SK-N-SH (cell line): ENCODE data around the gene ALDH9A1. TPM values are rescaled to one million over a fixed set of nuclear protein-coding genes. Genes with fewer than 3 reads are reported as not detected.
"Not testable (repeated sequence)": the region's sequence is repeated elsewhere in the genome, so short reads cannot be mapped to it uniquely, and the experiment has no call there.

ENCODE experiments used
- CTCF ChIA-PET: fragments of 300-600, 350-600 bp; formaldehyde crosslinking; extraction: SDS; loops from one replicate; lab custom pipeline; 2021; lab: Yijun Ruan, JAX
- POLR2A ChIA-PET: fragments of 350-600 bp; sonication (Branson Sonifier 250); formaldehyde crosslinking; extraction: SDS; loops from one replicate; lab custom pipeline; 2020; ENCODE audit warnings: antibody characterized with exemption, inconsistent platforms; lab: Yijun Ruan, JAX
- DNase-seq: peaks from one replicate; pipeline ENCODE4 v3.0.0; 2012
- H2AFZ ChIP-seq: fragments of 200-600 bp; sonication (generic); 2 replicates; pipeline ENCODE4 v1.8.1; 2016; ENCODE audit warnings: antibody characterized with exemption, mild to moderate bottlenecking, low read depth
- H3F3A ChIP-seq: fragments of 200-600 bp; sonication (generic); replicated peaks from 2 replicates; pipeline ENCODE3; 2016; ENCODE audit warnings: antibody characterized with exemption, mild to moderate bottlenecking; ENCODE audit not compliant: insufficient read depth
- H3K27ac ChIP-seq, 2 experiments: fragments of 200-500 bp in 1 of 2; fragments of 200-600 bp in 1 of 2; sonication (Bioruptor generic) in 1 of 2; sonication (generic), shearing (Covaris generic) in 1 of 2; 2 replicates each; pipeline versions ENCODE4 v1.5.1 to v1.6.1; 2014 to 2016; ENCODE audit warnings: low read depth in 2 of 2, inconsistent platforms in 1 of 2, low read length in 1 of 2, mild to moderate bottlenecking in 1 of 2, mixed read lengths in 1 of 2
- H3K27me3 ChIP-seq: fragments of 200-600 bp; sonication (generic), shearing (Covaris generic); 2 replicates; pipeline ENCODE4 v1.6.1; 2016; ENCODE audit warnings: mixed run types; ENCODE audit not compliant: insufficient read depth
- H3K36me3 ChIP-seq, 2 experiments: fragments of 200-500 bp in 1 of 2; fragments of 200-600 bp in 1 of 2; sonication (Bioruptor generic) in 1 of 2; sonication (generic) in 1 of 2; replicated peaks in 1 of 2; 2 replicates each; pipeline versions ENCODE3 to v1.5.1; 2014 to 2016; ENCODE audit warnings: low read length in 1 of 2, mild to moderate bottlenecking in 1 of 2; ENCODE audit not compliant: insufficient read depth in 2 of 2, control insufficient read depth in 1 of 2
- H3K4me1 ChIP-seq, 2 experiments: fragments of 200-500 bp in 1 of 2; fragments of 200-600 bp in 1 of 2; sonication (Bioruptor generic) in 1 of 2; sonication (generic), shearing (Covaris generic) in 1 of 2; 2 replicates each; pipeline versions ENCODE4 v1.5.1 to v1.6.1; 2014 to 2016; ENCODE audit warnings: low read depth in 1 of 2, low read length in 1 of 2, mixed run types in 1 of 2; ENCODE audit not compliant: insufficient read depth in 2 of 2, control insufficient read depth in 1 of 2
- H3K4me2 ChIP-seq: fragments of 200-600 bp; sonication (generic), shearing (Covaris generic); 2 replicates; pipeline ENCODE4 v1.6.1; 2017; ENCODE audit warnings: mixed run types
- H3K4me3 ChIP-seq, 2 experiments: fragments of 200-500 bp in 1 of 2; fragments of 200-600 bp in 1 of 2; sonication (Bioruptor generic) in 1 of 2; sonication (generic), shearing (Covaris generic) in 1 of 2; 2 replicates each; pipeline versions ENCODE4 v1.5.1 to v1.8.1; 2014 to 2016; ENCODE audit warnings: low read depth in 2 of 2, inconsistent platforms in 1 of 2, low read length in 1 of 2, mild to moderate bottlenecking in 1 of 2, mixed read lengths in 1 of 2, moderate library complexity in 1 of 2
- H3K79me2 ChIP-seq: fragments of 200-600 bp; sonication (generic); 2 replicates; pipeline ENCODE4 v1.8.1; 2017; ENCODE audit warnings: mild to moderate bottlenecking; ENCODE audit not compliant: insufficient read depth
- H3K9ac ChIP-seq: fragments of 200-600 bp; sonication (generic); 2 replicates; pipeline ENCODE4 v1.6.1; 2017; ENCODE audit warnings: mixed run types
- H3K9me2 ChIP-seq: fragments of 200-600 bp; sonication (generic); 2 replicates; pipeline ENCODE4 v1.6.1; 2017; ENCODE audit warnings: mixed run types
- H3K9me3 ChIP-seq: fragments of 200-600 bp; sonication (generic); 2 replicates; pipeline ENCODE4 v1.6.1; 2017; ENCODE audit warnings: mixed run types, mild to moderate bottlenecking, moderate library complexity
- H4K20me1 ChIP-seq: fragments of 200-600 bp; sonication (generic); 2 replicates; pipeline ENCODE4 v1.6.1; 2017; ENCODE audit warnings: mild to moderate bottlenecking, mixed run types; ENCODE audit not compliant: insufficient read depth
- FOSL2 ChIP-seq: IDR thresholded peaks from 2 replicates; pipeline ENCODE4 v1.4.0; 2012; ENCODE audit warnings: low read depth, mild to moderate bottlenecking, moderate library complexity, borderline replicate concordance
- FOXM1 ChIP-seq: IDR thresholded peaks from 2 replicates; pipeline ENCODE4 v1.4.0; 2012; ENCODE audit warnings: low read depth, mild to moderate bottlenecking
- JUND ChIP-seq: IDR thresholded peaks from 2 replicates; pipeline ENCODE4 v1.4.0; 2012
- MXI1 ChIP-seq: IDR thresholded peaks from 2 replicates; pipeline ENCODE4 v1.6.1; 2012; ENCODE audit warnings: mild to moderate bottlenecking, low read depth, low read length, improper control_type of control experiment
- NRF1 ChIP-seq: IDR thresholded peaks from 2 replicates; pipeline ENCODE4 v1.6.1; 2012; ENCODE audit warnings: low read depth, mild to moderate bottlenecking, low read length
- POLR2AphosphoS5 ChIP-seq: IDR thresholded peaks from 2 replicates; pipeline ENCODE4 v1.6.1; 2012; ENCODE audit warnings: low read depth, low read length
- RAD21 ChIP-seq: IDR thresholded peaks from 2 replicates; pipeline ENCODE4 v1.6.1; 2012; ENCODE audit warnings: mild to moderate bottlenecking, low read length
- RCOR1 ChIP-seq: fragments of 150-350 bp; IDR thresholded peaks from 2 replicates; pipeline ENCODE4 v1.6.1; 2017; ENCODE audit warnings: antibody characterized with exemption, low read length
- REST ChIP-seq: IDR thresholded peaks from 2 replicates; pipeline ENCODE4 v1.6.1; 2012; ENCODE audit warnings: mild to moderate bottlenecking, low read depth, low read length, moderate library complexity
- SMC3 ChIP-seq: IDR thresholded peaks from 2 replicates; pipeline ENCODE4 v1.6.1; 2012; ENCODE audit warnings: low read depth, low read length, improper control_type of control experiment
- TCF12 ChIP-seq: IDR thresholded peaks from 2 replicates; pipeline ENCODE4 v1.4.0; 2012
- WGBS: methylation state at CpG from one replicate; pipeline ENCODE4 v1.1.6; 2017; ENCODE audit warnings: low lambda C conversion rate; 5-methylcytosine and 5-hydroxymethylcytosine counted together
- polyA plus RNA-seq, 3 experiments: library from polyadenylated mRNA; depleted of rRNA; stranded (reverse); fragments of >200 nt; gene quantifications; 2 replicates each; pipeline ENCODE4 v1.2.3, GENCODE V29; 2012
- TF ChIP-seq, protein P1 (sequence below): IDR thresholded peaks from 2 replicates; pipeline ENCODE4 v1.4.0; 2012; ENCODE audit warnings: low read depth, borderline replicate concordance
- TF ChIP-seq, protein P2 (sequence below): fragments of 200-600 bp; sonication (generic); IDR thresholded peaks from 2 replicates; pipeline ENCODE4 v1.6.1; 2017; ENCODE audit warnings: antibody characterized with exemption, mild to moderate bottlenecking, moderate library complexity

Gene ALDH9A1
- polyA plus RNA-seq, 1 of the 3 experiments (the other 2 are of a cell fraction), result 31.3 TPM

DNA sequence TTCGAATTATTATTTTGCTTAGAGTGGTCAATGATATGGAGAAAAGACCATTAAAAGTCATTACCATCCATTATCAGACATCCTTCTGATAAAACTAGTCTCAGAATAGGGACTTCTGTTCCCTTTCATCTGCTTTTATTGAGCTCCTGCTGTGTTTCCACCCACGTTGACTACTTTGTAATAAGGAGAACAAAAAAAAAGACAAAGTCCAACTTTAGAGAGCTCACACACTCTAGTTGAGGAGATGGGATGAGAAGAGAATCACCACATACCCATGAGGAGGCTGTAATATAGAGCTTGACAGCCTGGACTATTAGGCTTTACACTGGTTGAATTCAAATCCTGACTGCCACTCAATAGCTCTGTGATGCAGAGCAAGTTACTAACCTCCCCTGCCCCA is 27.8 kb upstream of the ALDH9A1 start:
- CTCF ChIA-PET, result interaction anchor here (0.9 kb wide), 1 partner anchor 187 kb away, joined by 3 read pairs; no protein-coding TSS in a partner anchor
- no peak for DNase-seq
- Histone ChIP-seq H3F3A (peaks cover 10% of the 10 kb centered on the region), H3K4me3 (no peak overlapping the region), H3K36me3 (peaks cover 20 to 28% of the 10 kb centered on the region in 2 experiments), H3K27ac (no peak overlapping the region)
- WGBS, result 93% methylated on average over 2 of the region's 2 CpGs
- TF ChIP-seq POLR2AphosphoS5 (no peak), JUND (no peak), FOXM1 (no peak), MXI1 (no peak), SMC3 (no peak), RAD21 (no peak), RCOR1 (no peak), NRF1 (no peak), FOSL2 (no peak)
- TF ChIP-seq, protein P1, sequence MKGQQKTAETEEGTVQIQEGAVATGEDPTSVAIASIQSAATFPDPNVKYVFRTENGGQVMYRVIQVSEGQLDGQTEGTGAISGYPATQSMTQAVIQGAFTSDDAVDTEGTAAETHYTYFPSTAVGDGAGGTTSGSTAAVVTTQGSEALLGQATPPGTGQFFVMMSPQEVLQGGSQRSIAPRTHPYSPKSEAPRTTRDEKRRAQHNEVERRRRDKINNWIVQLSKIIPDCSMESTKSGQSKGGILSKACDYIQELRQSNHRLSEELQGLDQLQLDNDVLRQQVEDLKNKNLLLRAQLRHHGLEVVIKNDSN, result no peak
- TF ChIP-seq, all 33 proteins: peak for 0
- Histone ChIP-seq H3K4me1 (no peaks in the 10 kb centered on the region), H2AFZ (no peak overlapping the region), H3K79me2 (no peaks in the 10 kb centered on the region), H3K9me3 (no peaks in the 10 kb centered on the region), H4K20me1 (no peaks in the 10 kb centered on the region), H3K27me3 (no peaks in the 10 kb centered on the region), H3K9ac (no peak overlapping the region), H3K4me2 (no peak overlapping the region), H3K9me2 (no peaks in the 10 kb centered on the region)
- POLR2A ChIA-PET, result no interaction called here

- POLR2A ChIA-PET, result no interaction called here
- Histone ChIP-seq H3K4me1 (no peaks in the 10 kb centered on the region), H3K9me3 (no peaks in the 10 kb centered on the region), H2AFZ (no peak overlapping the region), H4K20me1 (no peaks in the 10 kb centered on the region), H3K9me2 (no peaks in the 10 kb centered on the region), H3K9ac (no peak overlapping the region), H3K4me2 (no peak overlapping the region), H3F3A (peaks cover 10% of the 10 kb centered on the region), H3K79me2 (no peaks in the 10 kb centered on the region), H3K27me3 (no peaks in the 10 kb centered on the region), H3K27ac (no peak overlapping the region), H3K4me3 (peak overlapping the region in 1 of 2 experiments; percentile 8; a peak in 1 of 4 replicates), H3K36me3 (no peaks in the 10 kb centered on the region)
- 31% methylated on average over 4 of the region's 4 CpGs for WGBS
- TF ChIP-seq TCF12 (no peak), REST (no peak), FOSL2 (no peak), SMC3 (peak; percentile 83), RAD21 (peak; percentile 92)
- TF ChIP-seq, protein P2, sequence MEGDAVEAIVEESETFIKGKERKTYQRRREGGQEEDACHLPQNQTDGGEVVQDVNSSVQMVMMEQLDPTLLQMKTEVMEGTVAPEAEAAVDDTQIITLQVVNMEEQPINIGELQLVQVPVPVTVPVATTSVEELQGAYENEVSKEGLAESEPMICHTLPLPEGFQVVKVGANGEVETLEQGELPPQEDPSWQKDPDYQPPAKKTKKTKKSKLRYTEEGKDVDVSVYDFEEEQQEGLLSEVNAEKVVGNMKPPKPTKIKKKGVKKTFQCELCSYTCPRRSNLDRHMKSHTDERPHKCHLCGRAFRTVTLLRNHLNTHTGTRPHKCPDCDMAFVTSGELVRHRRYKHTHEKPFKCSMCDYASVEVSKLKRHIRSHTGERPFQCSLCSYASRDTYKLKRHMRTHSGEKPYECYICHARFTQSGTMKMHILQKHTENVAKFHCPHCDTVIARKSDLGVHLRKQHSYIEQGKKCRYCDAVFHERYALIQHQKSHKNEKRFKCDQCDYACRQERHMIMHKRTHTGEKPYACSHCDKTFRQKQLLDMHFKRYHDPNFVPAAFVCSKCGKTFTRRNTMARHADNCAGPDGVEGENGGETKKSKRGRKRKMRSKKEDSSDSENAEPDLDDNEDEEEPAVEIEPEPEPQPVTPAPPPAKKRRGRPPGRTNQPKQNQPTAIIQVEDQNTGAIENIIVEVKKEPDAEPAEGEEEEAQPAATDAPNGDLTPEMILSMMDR, result peak; percentile 92
- CTCF ChIA-PET, result interaction anchor here (0.7 to 6.2 kb wide), 4 partner anchors 15 to 197 kb away, joined by 3 to 49 read pairs (median 4); no protein-coding TSS in a partner anchor
- peak; percentile 47 for DNase-seq
Observed at GRCh38 chr1:165717918-165718515, 19.7 kb upstream of the ALDH9A1 start.

GRCh38 chr1:165716265-165717051 is 18.1 kb upstream of the ALDH9A1 start:
- H4K20me1 ChIP-seq, H3K36me3 ChIP-seq, H3F3A ChIP-seq, H3K27me3 ChIP-seq, H3K79me2 ChIP-seq, H3K27ac ChIP-seq, H3K4me3 ChIP-seq, H3K9me2 ChIP-seq, POLR2A ChIA-PET, H3K4me1 ChIP-seq, H2AFZ ChIP-seq, H3K9me3 ChIP-seq, H3K4me2 ChIP-seq, DNase-seq, H3K9ac ChIP-seq: not testable (repeated sequence)
- WGBS, result 87% methylated on average over 8 of the region's 8 CpGs
- CTCF ChIA-PET, result interaction anchor here (6.2 kb wide), 1 partner anchor 198 kb away, joined by 49 read pairs; no protein-coding TSS in a partner anchor
